GM12878 (cell line): ENCODE measurements around the gene STARD5. TPM values are rescaled to one million over a fixed set of nuclear protein-coding genes. Genes with fewer than 3 reads are reported as not detected.

Source experiments
- ATAC-seq: fragments of 200-7000 bp; cut with Tn5 transposase; 3 replicates; pipeline ENCODE4 v1.9.1; 2020; ENCODE audit warnings: mild to moderate bottlenecking, moderate library complexity
- BruUV-seq: library from RNA; stranded (reverse); fragments of 400-500 nt; replicated peaks from 2 replicates; lab custom pipeline; 2021; lab: Mats Ljungman, UMichigan
- CTCF ChIA-PET: fragments of 300-600 bp; sonication (Branson Sonifier 250); formaldehyde crosslinking; extraction: SDS; loops from one replicate; lab custom pipeline; 2021; ENCODE audit warnings: inconsistent platforms; lab: Yijun Ruan, JAX
- POLR2A ChIA-PET: fragments of 350-600 bp; formaldehyde crosslinking; extraction: SDS; loops from one replicate; lab custom pipeline; 2021; ENCODE audit warnings: inconsistent platforms; lab: Charles Lee
- RAD21 ChIA-PET: fragments of 300-600 bp; sonication (Branson Sonifier 250); formaldehyde crosslinking; loops from one replicate; lab custom pipeline; 2023; ENCODE audit warnings: antibody characterized with exemption; ENCODE audit not compliant: unreplicated experiment; lab: Charles Lee
- SMC1A ChIA-PET: fragments of 300-600 bp; sonication (Branson Sonifier 250); formaldehyde crosslinking; loops from one replicate; lab custom pipeline; 2023; ENCODE audit not compliant: unreplicated experiment, uncharacterized antibody; lab: Charles Lee
- DNase-seq: peaks from one replicate; pipeline ENCODE4 v3.0.0-alpha.2; 2011; ENCODE audit warnings: low read depth, low spot score
- FAIRE-seq: peaks from 3 replicates; lab custom pipeline; 2011; peaks lifted over from hg19 to GRCh38; lab: Jason Lieb, UNC
- H2AFZ ChIP-seq: 2 replicates; pipeline ENCODE4 v1.6.0; 2011; ENCODE audit warnings: low read depth, low read length, control low read depth; ENCODE audit not compliant: control insufficient read depth
- H3K27ac ChIP-seq: 2 replicates; pipeline ENCODE4 v1.5.1; 2011; ENCODE audit warnings: control low read depth; ENCODE audit not compliant: control insufficient read depth, insufficient read depth
- H3K27me3 ChIP-seq, 2 experiments: replicated peaks in 1 of 2; 2 replicates each; pipeline versions ENCODE4 v1.6.0 to v1.6.1; 2011; ENCODE audit warnings: low read length in 1 of 2; ENCODE audit not compliant: control insufficient read depth in 2 of 2, insufficient read depth in 2 of 2
- H3K36me3 ChIP-seq, 2 experiments: 2 replicates each; pipeline ENCODE4 v1.5.1; 2011; ENCODE audit warnings: low read length in 1 of 2; ENCODE audit not compliant: control insufficient read depth in 2 of 2, insufficient read depth in 2 of 2
- H3K4me1 ChIP-seq: 2 replicates; pipeline ENCODE4 v1.6.1; 2011; ENCODE audit warnings: mild to moderate bottlenecking, low read length, moderate library complexity, mixed read lengths; ENCODE audit not compliant: control insufficient read depth, insufficient read depth
- H3K4me2 ChIP-seq: 2 replicates; pipeline ENCODE4 v1.6.0; 2011; ENCODE audit warnings: control low read depth; ENCODE audit not compliant: control insufficient read depth, insufficient read depth
- H3K4me3 ChIP-seq: fragments of 200-600 bp; sonication (generic); 2 replicates; pipeline ENCODE4 v1.5.1; 2016
- H3K79me2 ChIP-seq: 2 replicates; pipeline ENCODE4 v1.6.0; 2011; ENCODE audit warnings: low read length; ENCODE audit not compliant: control insufficient read depth, insufficient read depth
- H3K9ac ChIP-seq: 2 replicates; pipeline ENCODE4 v1.8.0; 2011; ENCODE audit warnings: low read length, control low read depth, mixed read lengths; ENCODE audit not compliant: control insufficient read depth, insufficient read depth
- H3K9me3 ChIP-seq: replicated peaks from 3 replicates; pipeline ENCODE4 v1.5.1; 2011; ENCODE audit warnings: mild to moderate bottlenecking, low read length; ENCODE audit not compliant: control insufficient read depth, insufficient read depth
- H4K20me1 ChIP-seq: 2 replicates; pipeline ENCODE4 v1.6.0; 2011; ENCODE audit not compliant: control insufficient read depth, insufficient read depth
- ASH2L ChIP-seq: fragments of 300-600, 200-600 bp; sonication (generic); IDR thresholded peaks from 2 replicates; pipeline ENCODE4 v1.6.1; 2017; ENCODE audit warnings: low read depth, mild to moderate bottlenecking, borderline replicate concordance
- HDAC6 ChIP-seq: fragments of 200-600 bp; sonication (generic); IDR thresholded peaks from one replicate; pipeline ENCODE4 v1.8.0; 2017; ENCODE audit warnings: antibody characterized with exemption; ENCODE audit not compliant: unreplicated experiment
- MEF2A ChIP-seq: IDR thresholded peaks from 2 replicates; pipeline ENCODE4 v1.6.1; 2011; ENCODE audit warnings: low read depth, mild to moderate bottlenecking, low read length, moderate library complexity; ENCODE audit not compliant: insufficient read depth
- SIN3A ChIP-seq: IDR thresholded peaks from 2 replicates; pipeline ENCODE4 v1.6.1; 2012; ENCODE audit warnings: low read depth, low read length, improper control_type of control experiment
- SMAD5 ChIP-seq: IDR thresholded peaks from 2 replicates; pipeline ENCODE4 v1.6.1; 2016; ENCODE audit warnings: antibody characterized with exemption, low read depth
- ZBED1 ChIP-seq: IDR thresholded peaks from 2 replicates; pipeline ENCODE4 v1.6.1; 2016; ENCODE audit warnings: borderline replicate concordance
- ZSCAN29 ChIP-seq: fragments of 450-650 bp; IDR thresholded peaks from 2 replicates; pipeline ENCODE4 v1.6.1; 2017; ENCODE audit warnings: mild to moderate bottlenecking, moderate library complexity
- ZZZ3 ChIP-seq: IDR thresholded peaks from 2 replicates; pipeline ENCODE4 v1.6.1; 2011; ENCODE audit warnings: low read depth; ENCODE audit not compliant: control insufficient read depth, insufficient read length
- WGBS: methylation state at CpG from one replicate; pipeline ENCODE4 v1.1.6; 2016; ENCODE audit warnings: low lambda C conversion rate; ENCODE audit not compliant: insufficient replicate concordance, insufficient coverage; ENCODE audit errors: missing lambda C conversion rate; 5-methylcytosine and 5-hydroxymethylcytosine counted together
- in situ Hi-C: fragments of 300-500 bp; cut with MboI; formaldehyde crosslinking; loops from 9 replicates; pipeline ENCODE4 v1.14.3; 2018; ENCODE audit warnings: mixed read lengths
- intact Hi-C: fragments of 100-400 bp; cut with micrococcal nuclease; formaldehyde crosslinking; loops from one replicate; pipeline ENCODE4 v1.14.2; 2022; ENCODE audit not compliant: unreplicated experiment
- polyA plus RNA-seq, 11 experiments: library from polyadenylated mRNA; depleted of rRNA in 4 of 11; unstranded in 6 of 11; stranded (reverse) in 5 of 11; fragments of >200 nt; fragmentation: Nextera tagmentation in 4 of 11; fragmentation: Illumina TruSeq in 1 of 11; extraction: Ambion mirVana in 4 of 11; extraction: Trizol in 1 of 11; gene quantifications; 1 replicate in 1 of 11; 2 replicates in 10 of 11; pipeline versions ENCODE4 v1.2.1 to v1.2.3, GENCODE V29; 2011 to 2016; ENCODE audit warnings: inconsistent platforms in 2 of 11, missing spikeins in 2 of 11, low read depth in 1 of 11
- total RNA-seq, 4 experiments: library from RNA; depleted of rRNA in 3 of 4; stranded (reverse); fragments of >200 nt in 3 of 4; fragmentation: Illumina TruSeq in 1 of 4; extraction: Trizol in 1 of 4; gene quantifications; 2 replicates each; pipeline versions ENCODE4 v1.2.1 to v1.2.3, GENCODE V29; 2013 to 2021
- TF ChIP-seq, protein P1 (sequence below): IDR thresholded peaks from 2 replicates; pipeline ENCODE4 v1.6.1; 2011; ENCODE audit warnings: borderline replicate concordance, low read depth, mild to moderate bottlenecking, moderate library complexity, low read length; ENCODE audit not compliant: insufficient read depth, poor library complexity, severe bottlenecking
- TF ChIP-seq, protein P2 (sequence below), 3 experiments: IDR thresholded peaks in 2 of 3; conservative IDR thresholded peaks in 1 of 3; 2 replicates each; pipeline ENCODE4 v1.5.1; 2011; ENCODE audit warnings: low read depth in 3 of 3, low read length in 3 of 3, mild to moderate bottlenecking in 3 of 3, control low read depth in 2 of 3, moderate library complexity in 2 of 3, inconsistent platforms in 1 of 3, mixed read lengths in 1 of 3; ENCODE audit not compliant: control insufficient read depth in 2 of 3, insufficient read depth in 1 of 3; ENCODE audit errors: extremely low read depth in 1 of 3
- TF ChIP-seq, protein P3 (sequence below): fragments of 450-650 bp; IDR thresholded peaks from 2 replicates; pipeline ENCODE4 v1.6.1; 2017; ENCODE audit warnings: low read depth, mild to moderate bottlenecking, moderate library complexity

The STARD5 gene
- total and polyA plus RNA-seq, 10 of the 15 experiments (the other 5 are each of a cell fraction or from before 2014, with no cell fraction given): 2.3 to 9.4 (median 4.7) TPM

DNA sequence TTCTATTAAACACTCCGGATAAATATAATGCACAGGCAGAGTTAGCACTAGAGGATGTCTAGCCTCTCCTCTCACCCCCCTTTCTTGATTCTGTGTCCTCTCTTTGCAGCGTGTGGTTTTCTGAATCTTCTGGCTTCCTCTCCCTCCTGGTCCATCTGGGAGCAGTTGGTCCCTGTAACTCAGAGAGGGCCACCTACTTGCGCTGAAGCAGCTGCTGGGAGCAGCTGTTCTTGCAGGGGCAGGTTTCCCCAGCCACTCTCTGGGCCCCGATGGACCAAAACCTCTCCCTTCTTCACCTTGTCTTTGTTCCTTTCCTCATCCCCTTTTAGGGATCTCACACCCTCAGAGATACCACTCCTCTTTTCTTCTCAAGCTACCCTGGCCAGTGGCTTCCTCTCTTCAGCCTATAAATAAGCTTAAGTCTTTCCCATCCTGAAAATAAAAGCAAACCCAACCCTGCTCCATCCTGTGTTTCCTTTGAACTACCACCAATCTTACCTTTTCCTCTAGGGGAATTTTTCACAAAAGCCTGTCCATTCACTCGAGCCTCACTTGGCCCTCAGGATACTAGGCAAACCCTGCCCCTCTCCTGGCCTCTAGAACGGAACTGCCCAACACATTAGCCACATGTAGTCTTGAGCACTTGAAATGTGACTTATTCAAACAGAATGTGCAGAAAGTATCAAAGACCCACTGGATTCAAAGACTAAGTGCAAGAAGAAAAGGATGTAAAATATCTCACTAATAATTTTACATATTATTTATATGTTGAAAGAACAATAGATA, 59.7 kb downstream of the STARD5 start:
- ATAC-seq: no peak
- H3K9me3 ChIP-seq: no peaks in the 10 kb centered on the region
- DNase-seq: no peak
- H3K79me2 ChIP-seq: no peaks in the 10 kb centered on the region
- H3K9ac ChIP-seq: no peak overlapping the region
- TF ChIP-seq, protein P1, sequence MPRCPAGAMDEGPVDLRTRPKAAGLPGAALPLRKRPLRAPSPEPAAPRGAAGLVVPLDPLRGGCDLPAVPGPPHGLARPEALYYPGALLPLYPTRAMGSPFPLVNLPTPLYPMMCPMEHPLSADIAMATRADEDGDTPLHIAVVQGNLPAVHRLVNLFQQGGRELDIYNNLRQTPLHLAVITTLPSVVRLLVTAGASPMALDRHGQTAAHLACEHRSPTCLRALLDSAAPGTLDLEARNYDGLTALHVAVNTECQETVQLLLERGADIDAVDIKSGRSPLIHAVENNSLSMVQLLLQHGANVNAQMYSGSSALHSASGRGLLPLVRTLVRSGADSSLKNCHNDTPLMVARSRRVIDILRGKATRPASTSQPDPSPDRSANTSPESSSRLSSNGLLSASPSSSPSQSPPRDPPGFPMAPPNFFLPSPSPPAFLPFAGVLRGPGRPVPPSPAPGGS: no peak
- TF ChIP-seq, protein P2, sequence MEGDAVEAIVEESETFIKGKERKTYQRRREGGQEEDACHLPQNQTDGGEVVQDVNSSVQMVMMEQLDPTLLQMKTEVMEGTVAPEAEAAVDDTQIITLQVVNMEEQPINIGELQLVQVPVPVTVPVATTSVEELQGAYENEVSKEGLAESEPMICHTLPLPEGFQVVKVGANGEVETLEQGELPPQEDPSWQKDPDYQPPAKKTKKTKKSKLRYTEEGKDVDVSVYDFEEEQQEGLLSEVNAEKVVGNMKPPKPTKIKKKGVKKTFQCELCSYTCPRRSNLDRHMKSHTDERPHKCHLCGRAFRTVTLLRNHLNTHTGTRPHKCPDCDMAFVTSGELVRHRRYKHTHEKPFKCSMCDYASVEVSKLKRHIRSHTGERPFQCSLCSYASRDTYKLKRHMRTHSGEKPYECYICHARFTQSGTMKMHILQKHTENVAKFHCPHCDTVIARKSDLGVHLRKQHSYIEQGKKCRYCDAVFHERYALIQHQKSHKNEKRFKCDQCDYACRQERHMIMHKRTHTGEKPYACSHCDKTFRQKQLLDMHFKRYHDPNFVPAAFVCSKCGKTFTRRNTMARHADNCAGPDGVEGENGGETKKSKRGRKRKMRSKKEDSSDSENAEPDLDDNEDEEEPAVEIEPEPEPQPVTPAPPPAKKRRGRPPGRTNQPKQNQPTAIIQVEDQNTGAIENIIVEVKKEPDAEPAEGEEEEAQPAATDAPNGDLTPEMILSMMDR (IDR thresholded peaks at IDR 0.05 in 2 of 3, conservative IDR thresholded peaks at IDR 0.05 in 1 of 3; ENCODE audit: control insufficient read depth in 2 of 3, extremely low read depth in 1 of 3, insufficient read depth in 1 of 3, low read depth in 3 of 3, low read length in 3 of 3): no peak
- TF ChIP-seq, protein P3, sequence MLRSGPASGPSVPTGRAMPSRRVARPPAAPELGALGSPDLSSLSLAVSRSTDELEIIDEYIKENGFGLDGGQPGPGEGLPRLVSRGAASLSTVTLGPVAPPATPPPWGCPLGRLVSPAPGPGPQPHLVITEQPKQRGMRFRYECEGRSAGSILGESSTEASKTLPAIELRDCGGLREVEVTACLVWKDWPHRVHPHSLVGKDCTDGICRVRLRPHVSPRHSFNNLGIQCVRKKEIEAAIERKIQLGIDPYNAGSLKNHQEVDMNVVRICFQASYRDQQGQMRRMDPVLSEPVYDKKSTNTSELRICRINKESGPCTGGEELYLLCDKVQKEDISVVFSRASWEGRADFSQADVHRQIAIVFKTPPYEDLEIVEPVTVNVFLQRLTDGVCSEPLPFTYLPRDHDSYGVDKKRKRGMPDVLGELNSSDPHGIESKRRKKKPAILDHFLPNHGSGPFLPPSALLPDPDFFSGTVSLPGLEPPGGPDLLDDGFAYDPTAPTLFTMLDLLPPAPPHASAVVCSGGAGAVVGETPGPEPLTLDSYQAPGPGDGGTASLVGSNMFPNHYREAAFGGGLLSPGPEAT: no peak
- TF ChIP-seq ASH2L: no peak
- TF ChIP-seq ZZZ3: no peak
- TF ChIP-seq HDAC6: no peak
- TF ChIP-seq ZBED1: no peak
- TF ChIP-seq ZSCAN29: no peak
- no peak for TF ChIP-seq SMAD5
- no peak for TF ChIP-seq MEF2A
- TF ChIP-seq SIN3A: no peak
- 75% methylated on average over 6 of the region's 6 CpGs for WGBS
- H3K4me1 ChIP-seq: peaks cover 18% of the 10 kb centered on the region
- in situ Hi-C loops (loop anchor here (10.0 kb wide), 1 partner anchor 809 kb away; no protein-coding TSS in a partner anchor), intact Hi-C loops (no loop called here)
- no TSS peak for BruUV-seq
- H4K20me1 ChIP-seq: no peaks in the 10 kb centered on the region
- H3K27ac ChIP-seq: no peak overlapping the region
- no peaks in the 10 kb centered on the region; a peak in 1 of 4 replicates for H3K27me3 ChIP-seq
- no peaks in the 10 kb centered on the region for H3K36me3 ChIP-seq
- ChIA-PET RAD21 (interaction anchor here (1.5 to 5.4 kb wide), 3 partner anchors 109 to 289 kb away, joined by 3 to 130 read pairs (median 118); no protein-coding TSS in a partner anchor), SMC1A (interaction anchor here (0.5 to 5.3 kb wide), 7 partner anchors 11 to 290 kb away, joined by 3 to 89 read pairs (median 7); no protein-coding TSS in a partner anchor), CTCF (interaction anchor here (0.6 to 9.1 kb wide), 7 partner anchors 72 to 488 kb away, joined by 4 to 438 read pairs (median 29); no protein-coding TSS in a partner anchor), POLR2A (no interaction called here)
- no peak overlapping the region for H2AFZ ChIP-seq
- no peak for FAIRE-seq
- H3K4me2 ChIP-seq: no peak overlapping the region
- no peak overlapping the region for H3K4me3 ChIP-seq
